Left ventricle myocardium inferior (tissue), 1 donor: ENCODE results near the gene RAMAC. TPM values are rescaled to one million over a fixed set of nuclear protein-coding genes. Genes with fewer than 3 reads are reported as not detected.

Source experiments
- DNase-seq: peaks from one replicate; pipeline ENCODE4 v3.0.0-alpha.2; 2020
- H3K27ac ChIP-seq: fragments of 200-600 bp; replicated peaks from 2 replicates; pipeline ENCODE4 v1.8.0; 2021
- H3K27me3 ChIP-seq: fragments of 200-600 bp; 2 replicates; pipeline ENCODE4 v1.8.0; 2021; ENCODE audit warnings: low read depth
- H3K36me3 ChIP-seq: fragments of 200-600 bp; 2 replicates; pipeline ENCODE4 v1.8.0; 2021
- H3K4me1 ChIP-seq: fragments of 200-600 bp; 2 replicates; pipeline ENCODE4 v1.8.0; 2021
- H3K4me3 ChIP-seq: fragments of 200-600 bp; 2 replicates; pipeline ENCODE4 v1.8.0; 2021; ENCODE audit warnings: mild to moderate bottlenecking, moderate library complexity
- H3K9me3 ChIP-seq: fragments of 200-600 bp; replicated peaks from 2 replicates; pipeline ENCODE4 v1.8.0; 2021
- intact Hi-C: fragments of 100-400 bp; cut with micrococcal nuclease; formaldehyde crosslinking; loops from one replicate; pipeline ENCODE4 v1.11.0; 2022
- total RNA-seq: library from RNA; stranded (reverse); fragmentation: NEBNext Ultra II Directional; extraction: Animal tissue kit (Norgen Biotek cat#: 25700); gene quantifications from one replicate; pipeline ENCODE4 v1.2.1, GENCODE V29; 2021
- TF ChIP-seq, protein P1 (sequence below): fragments of 200-600 bp; IDR thresholded peaks from 2 replicates; pipeline ENCODE4 v1.8.0; 2021; ENCODE audit warnings: antibody characterized with exemption, mild to moderate bottlenecking, borderline replicate concordance
- donor health status: DM: no; HTN: yes; CAD: no; lungs with severe emphysema.

Gene RAMAC
- total RNA-seq, 1 donor from 2014 or later = 13.9 TPM

- TF ChIP-seq, protein P1, sequence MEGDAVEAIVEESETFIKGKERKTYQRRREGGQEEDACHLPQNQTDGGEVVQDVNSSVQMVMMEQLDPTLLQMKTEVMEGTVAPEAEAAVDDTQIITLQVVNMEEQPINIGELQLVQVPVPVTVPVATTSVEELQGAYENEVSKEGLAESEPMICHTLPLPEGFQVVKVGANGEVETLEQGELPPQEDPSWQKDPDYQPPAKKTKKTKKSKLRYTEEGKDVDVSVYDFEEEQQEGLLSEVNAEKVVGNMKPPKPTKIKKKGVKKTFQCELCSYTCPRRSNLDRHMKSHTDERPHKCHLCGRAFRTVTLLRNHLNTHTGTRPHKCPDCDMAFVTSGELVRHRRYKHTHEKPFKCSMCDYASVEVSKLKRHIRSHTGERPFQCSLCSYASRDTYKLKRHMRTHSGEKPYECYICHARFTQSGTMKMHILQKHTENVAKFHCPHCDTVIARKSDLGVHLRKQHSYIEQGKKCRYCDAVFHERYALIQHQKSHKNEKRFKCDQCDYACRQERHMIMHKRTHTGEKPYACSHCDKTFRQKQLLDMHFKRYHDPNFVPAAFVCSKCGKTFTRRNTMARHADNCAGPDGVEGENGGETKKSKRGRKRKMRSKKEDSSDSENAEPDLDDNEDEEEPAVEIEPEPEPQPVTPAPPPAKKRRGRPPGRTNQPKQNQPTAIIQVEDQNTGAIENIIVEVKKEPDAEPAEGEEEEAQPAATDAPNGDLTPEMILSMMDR = no peak
- Histone ChIP-seq H3K27ac (no peak overlapping the region), H3K9me3 (no peaks in the 10 kb centered on the region), H3K27me3 (no peaks in the 10 kb centered on the region), H3K4me3 (no peak overlapping the region), H3K36me3 (no peaks in the 10 kb centered on the region), H3K4me1 (peaks cover 25% of the 10 kb centered on the region)
- intact Hi-C loops = no loop called here
- DNase-seq = no peak
Measured at GRCh38 chr15:82960766-82961165, 25.2 kb upstream of the RAMAC start.

GRCh38 chr15:82963471-82964341 is 22.3 kb upstream of the RAMAC start:
- intact Hi-C loops = no loop called here
- Histone ChIP-seq H3K4me3 (no peak overlapping the region), H3K36me3 (no peaks in the 10 kb centered on the region), H3K4me1 (peaks cover 20% of the 10 kb centered on the region), H3K27ac (peak overlapping the region; percentile 48), H3K9me3 (no peaks in the 10 kb centered on the region), H3K27me3 (no peaks in the 10 kb centered on the region)
- DNase-seq = no peak
- TF ChIP-seq, protein P1 = no peak

GRCh38 chr15:82964890-82965289 is 21.1 kb upstream of the RAMAC start:
- Histone ChIP-seq H3K4me1 (peaks cover 10% of the 10 kb centered on the region), H3K36me3 (no peaks in the 10 kb centered on the region), H3K9me3 (no peaks in the 10 kb centered on the region), H3K27ac (no peak overlapping the region), H3K4me3 (no peak overlapping the region), H3K27me3 (no peaks in the 10 kb centered on the region)
- DNase-seq = no peak
- intact Hi-C loops = no loop called here
- TF ChIP-seq, protein P1 = no peak

DNA sequence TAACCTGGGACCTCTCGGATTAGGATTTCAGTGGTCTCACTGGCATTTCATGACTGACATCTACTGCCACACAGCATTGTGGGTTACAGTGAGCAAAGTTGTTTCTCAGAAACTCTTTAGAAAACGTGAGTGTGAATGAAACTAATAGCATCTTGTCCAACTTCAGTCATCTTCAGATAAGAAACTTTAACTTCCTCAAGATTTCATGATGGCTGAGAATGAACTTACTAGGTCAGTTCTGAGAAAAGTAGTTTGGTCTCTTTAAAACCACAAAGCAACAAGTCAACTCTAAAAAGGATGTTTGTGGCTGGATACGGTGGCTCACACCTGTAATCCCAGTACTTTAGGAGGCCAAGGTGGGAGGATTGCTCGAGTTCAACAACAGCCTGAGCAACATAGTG is 19.3 kb upstream of the RAMAC start:
- Histone ChIP-seq H3K36me3 (no peaks in the 10 kb centered on the region), H3K27ac (no peak overlapping the region), H3K27me3 (no peaks in the 10 kb centered on the region), H3K4me1 (peaks cover 21% of the 10 kb centered on the region), H3K9me3 (no peaks in the 10 kb centered on the region), H3K4me3 (no peak overlapping the region)
- no peak for DNase-seq
- TF ChIP-seq, protein P1 = no peak
- intact Hi-C loops = no loop called here

DNA sequence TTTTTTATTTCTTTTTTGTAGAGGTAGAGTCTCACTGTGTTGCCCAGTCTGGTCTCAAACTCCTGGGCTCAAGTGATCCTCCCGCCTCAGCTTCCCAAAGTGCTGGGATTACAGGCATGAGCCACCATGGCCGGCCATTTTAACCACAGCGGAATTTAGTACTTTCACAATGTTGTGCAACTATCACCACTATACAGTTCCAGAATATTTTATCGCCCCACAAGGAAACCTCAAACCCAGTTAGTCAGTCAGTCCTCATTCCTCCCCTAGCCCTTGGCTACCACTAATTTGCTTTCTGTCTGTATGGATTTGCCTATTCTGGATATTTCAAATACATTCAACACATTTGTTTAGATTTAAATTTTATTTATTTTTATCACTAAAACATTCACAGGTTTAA is 17.9 kb upstream of the RAMAC start:
- no peak overlapping the region for H3K4me3 ChIP-seq
- no peaks in the 10 kb centered on the region for H3K27me3 ChIP-seq
- H3K9me3 ChIP-seq = no peaks in the 10 kb centered on the region
- peaks cover 28% of the 10 kb centered on the region for H3K4me1 ChIP-seq
- no peak for DNase-seq
- intact Hi-C loops = no loop called here
- no peaks in the 10 kb centered on the region for H3K36me3 ChIP-seq
- no peak overlapping the region for H3K27ac ChIP-seq
- TF ChIP-seq, protein P1 = no peak
